ENCODE data around the gene IFNA10.
"Not testable (repeated sequence)": the region's sequence is repeated elsewhere in the genome, so short reads cannot be mapped to it uniquely, and the experiment has no call there.

The IFNA10 gene

DNA sequence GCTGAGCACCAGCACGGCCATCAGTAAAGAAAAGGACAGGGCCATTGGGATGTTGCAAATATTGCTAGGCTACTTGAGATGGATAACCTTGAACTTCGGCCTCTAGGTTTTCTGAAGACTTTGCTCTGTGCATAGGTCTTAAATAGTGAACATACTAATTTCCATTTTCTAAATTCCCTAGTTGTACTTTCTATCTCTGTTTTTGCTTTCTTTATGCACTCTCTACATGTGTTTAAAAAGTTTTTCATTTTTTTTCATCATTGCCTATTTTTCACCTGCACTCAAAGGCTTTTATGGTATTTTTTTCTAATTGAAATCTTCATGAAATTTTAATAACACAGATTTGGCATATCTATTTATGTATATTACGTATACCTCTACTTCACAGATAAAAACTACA lies 19.5 kb downstream of the IFNA10 start, which contains the start of gene IFNA4:
Gene IFNA4, minus strand, starts transcription at position 101 of the 400 bp plus-strand sequence. Its CDS starts 56 bp downstream, at position 45.
- DNase-seq, result not testable (repeated sequence)

GRCh38 chr9:21182810-21183736 lies 23.9 kb downstream of the IFNA10 start:
- peak; percentile 17 for DNase-seq

DNA sequence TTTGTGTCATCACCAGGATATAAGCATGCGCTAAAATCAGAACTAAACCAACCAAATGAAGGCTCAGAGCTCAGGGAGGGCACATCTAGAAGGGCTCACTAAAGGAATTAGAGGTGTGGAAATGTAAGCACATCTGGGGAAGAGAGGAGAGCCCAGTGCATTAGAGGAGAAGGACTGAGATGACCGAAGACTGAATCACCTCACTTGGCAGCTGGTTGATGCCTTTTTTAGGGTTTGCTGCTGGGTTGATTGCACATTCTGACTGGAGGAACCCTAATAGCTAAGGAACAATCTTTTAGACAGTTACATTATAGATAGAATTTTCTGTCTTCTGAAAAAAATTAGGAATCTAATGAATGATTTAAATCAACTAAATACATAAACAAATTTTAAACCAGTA lies 32.3 kb downstream of the IFNA10 start:
- DNase-seq, result no peak

GRCh38 chr9:21172156-21172555 lies 34.8 kb downstream of the IFNA10 start:
- no peak for DNase-seq

DNA sequence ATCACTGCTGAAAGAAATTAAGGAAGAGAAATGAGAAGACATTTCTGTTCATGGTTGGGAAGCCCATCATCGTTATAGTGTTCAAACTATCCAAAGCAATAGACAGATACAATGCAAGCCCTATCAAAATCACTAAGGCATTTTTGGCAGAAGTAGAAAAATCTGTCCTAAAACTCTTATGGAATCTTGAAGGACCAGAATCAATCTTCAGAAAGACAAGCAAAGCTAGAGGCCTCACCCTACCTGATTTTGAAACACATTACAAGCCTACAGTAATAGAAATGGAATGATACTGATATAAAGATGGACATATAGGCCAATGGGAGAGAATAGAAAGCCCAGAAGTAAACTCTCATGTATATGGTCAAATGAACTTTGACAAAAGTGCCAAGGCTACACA lies 35.6 kb downstream of the IFNA10 start:
- DNase-seq, result no peak

DNA sequence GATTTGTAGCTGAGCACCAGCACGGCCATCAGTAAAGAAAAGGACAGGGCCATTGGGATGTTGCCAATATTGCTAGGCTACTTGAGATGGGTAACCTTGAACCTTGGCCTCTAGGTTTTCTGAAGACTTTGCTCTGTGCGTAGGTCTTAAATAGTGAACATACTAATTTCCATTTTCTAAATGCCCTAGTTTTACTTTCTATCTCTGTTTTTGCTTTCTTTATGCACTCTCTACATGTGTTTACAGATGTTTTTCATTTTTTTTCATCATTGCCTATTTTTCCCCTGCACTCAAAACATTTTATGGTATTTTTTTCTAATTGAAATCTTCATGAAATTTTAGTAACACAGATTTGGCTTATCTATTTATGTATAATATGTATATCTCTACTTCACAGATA lies 40.4 kb downstream of the IFNA10 start, which contains the start of gene IFNA21:
Gene IFNA21, minus strand, starts transcription at position 101 of the 400 bp plus-strand sequence. Its CDS starts 48 bp downstream, at position 53.
- DNase-seq, result not testable (repeated sequence)

GRCh38 chr9:21165516-21165915 lies 41.4 kb downstream of the IFNA10 start:
- no peak for DNase-seq

GRCh38 chr9:21160178-21160577 lies 46.8 kb downstream of the IFNA10 start:
- peak; percentile 35 for DNase-seq
